ENCODE data around the gene SERAC1.
A peak's percentile ranks its signal among the peaks of the same experiment; 100 is the strongest.

SERAC1 gene

DNA sequence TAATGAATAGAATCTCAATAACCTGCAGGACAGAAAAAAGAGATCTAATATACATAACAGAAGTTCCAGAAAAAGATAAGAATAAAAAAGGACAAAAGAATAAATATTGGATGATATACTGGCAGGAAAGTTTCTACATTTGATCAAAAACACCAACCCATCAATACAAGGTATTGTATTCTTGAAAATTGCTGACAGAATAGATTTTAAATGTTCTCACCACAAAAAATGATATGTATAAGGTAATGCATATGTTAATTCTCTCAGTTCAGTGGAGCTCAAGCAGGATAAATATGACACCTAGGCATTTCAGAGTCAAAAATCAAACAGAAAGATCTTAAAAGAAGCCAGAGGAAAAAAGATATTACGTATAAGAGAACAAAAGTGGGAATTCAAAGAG, 43.8 kb downstream of the SERAC1 start:
- FAIRE-seq (no peak), DNase-seq (ENCODE audit: low spot score) (no peak)

DNA sequence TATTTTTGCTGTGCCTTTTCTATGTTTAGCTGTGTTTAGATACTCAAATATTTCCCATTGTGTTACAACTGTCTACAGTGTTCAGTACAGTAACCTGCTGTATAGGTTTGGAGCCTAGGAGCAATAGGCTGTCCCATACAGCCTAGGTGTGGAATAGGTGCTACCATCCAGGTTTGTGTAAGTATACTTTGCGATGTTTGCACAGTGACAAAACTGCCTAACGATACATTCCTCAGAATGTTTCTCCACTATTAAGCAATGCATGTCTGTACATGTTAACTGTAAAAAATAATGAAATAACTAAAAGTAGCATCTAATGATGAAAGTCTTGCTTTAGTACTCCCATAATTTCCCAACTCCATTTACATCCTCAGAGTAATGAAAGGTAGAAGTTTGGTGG, 46.0 kb downstream of the SERAC1 start:
- FAIRE-seq (no peak), DNase-seq (ENCODE audit: low spot score) (no peak)

DNA sequence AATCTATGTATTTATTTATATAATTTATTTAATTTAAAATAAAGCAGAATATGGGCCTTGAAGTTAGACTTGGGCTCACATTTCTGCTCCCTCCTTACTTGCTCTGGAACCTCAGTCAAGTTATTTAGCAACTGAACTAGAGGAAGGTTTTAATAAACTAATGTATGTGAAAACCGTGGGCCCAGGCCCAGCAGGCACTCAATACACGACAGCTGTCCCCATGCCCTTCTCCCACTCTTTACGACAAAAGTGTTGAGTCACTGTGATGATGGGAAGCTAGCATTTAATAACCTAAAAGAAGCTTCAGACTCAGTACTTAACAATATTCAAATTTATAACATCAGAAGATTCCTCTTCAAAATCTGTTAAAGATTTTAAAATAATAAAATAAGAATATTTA, 46.7 kb downstream of the SERAC1 start:
- no peak for FAIRE-seq

DNA sequence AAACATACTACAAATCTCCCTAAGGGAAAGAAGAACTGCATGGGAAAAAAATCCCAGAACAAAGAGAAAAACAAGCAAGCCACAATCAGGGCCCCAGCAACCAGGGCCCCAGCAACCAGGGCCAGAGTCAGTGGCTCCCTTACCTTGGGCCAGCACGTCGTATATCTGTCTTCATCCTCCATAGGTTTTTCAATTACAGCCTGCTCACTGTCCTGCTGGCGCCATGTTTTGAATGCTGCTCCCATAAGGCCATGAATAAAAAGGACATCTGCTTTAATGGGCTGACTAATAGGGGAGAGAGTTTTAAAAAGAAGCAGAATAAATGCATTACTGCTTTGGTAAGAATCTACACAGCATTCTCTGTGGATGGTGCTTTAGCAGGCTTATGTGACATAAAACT, 49.2 kb downstream of the SERAC1 start:
- FAIRE-seq (no peak), DNase-seq (ENCODE audit: low spot score) (no peak)

More for the DNA sequence above, 46.7 kb downstream of the SERAC1 start:
- no peak for DNase-seq (ENCODE audit: low spot score)

DNA sequence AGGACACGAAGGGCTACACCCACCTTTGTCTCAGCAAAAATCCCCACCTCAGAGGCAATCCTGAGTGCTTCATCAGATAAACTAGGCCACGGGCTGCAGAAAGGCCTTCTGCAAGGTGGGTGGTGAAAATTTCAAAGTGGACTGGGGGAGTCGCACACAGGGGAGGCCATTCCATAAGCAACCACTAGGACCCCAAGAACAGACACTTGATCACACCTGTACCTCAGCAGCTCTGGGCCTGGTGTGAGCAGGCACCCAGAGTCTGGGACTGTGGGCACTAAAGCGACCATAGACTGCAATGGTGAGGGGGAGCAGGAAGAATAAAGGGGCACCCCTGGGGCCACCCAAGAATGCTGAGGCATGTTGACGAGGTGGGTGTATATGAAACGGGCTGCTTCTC, 52.6 kb downstream of the SERAC1 start:
- no peak for DNase-seq (ENCODE audit: low spot score)
- FAIRE-seq: no peak

DNA sequence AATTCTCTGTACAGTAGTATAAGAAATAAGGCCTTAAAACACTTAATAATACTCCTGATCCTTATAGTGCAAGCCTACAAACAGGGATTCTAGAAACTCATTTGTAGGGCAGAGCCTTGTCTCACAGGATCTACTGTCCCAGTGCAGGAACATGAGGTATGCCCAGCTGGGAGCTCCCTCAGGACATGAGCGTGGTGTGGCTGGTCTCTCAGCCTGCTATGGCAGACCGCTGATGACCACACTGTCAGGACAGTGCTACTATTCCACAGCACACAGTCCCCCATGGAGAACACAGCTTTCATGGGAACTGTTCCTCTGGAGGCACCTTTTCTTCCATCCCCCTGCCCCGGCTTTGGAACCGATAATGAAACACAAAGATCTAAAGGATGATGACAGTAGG, 53.0 kb downstream of the SERAC1 start:
- no peak for DNase-seq (ENCODE audit: low spot score)
- no peak for FAIRE-seq

DNA sequence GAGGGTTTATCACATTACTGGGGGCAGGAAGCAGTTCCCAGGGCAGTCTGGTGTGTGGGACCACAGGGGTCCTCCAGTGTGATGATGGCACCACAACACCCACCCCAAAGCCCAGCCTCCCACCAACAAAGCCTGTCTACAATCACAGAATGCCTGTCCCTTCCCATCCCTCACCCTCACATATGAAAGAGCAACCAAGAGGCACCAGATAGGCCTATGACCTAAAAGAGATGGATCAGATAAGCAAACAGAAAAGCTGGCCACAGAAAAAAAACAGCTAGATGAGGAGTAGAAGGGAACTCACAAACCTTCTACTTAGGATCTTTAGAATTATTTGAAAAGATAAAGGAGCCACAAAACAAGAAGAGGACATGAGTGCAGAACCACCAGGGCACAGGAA, 54.3 kb downstream of the SERAC1 start:
- FAIRE-seq (no peak), DNase-seq (ENCODE audit: low spot score) (no peak)

DNA sequence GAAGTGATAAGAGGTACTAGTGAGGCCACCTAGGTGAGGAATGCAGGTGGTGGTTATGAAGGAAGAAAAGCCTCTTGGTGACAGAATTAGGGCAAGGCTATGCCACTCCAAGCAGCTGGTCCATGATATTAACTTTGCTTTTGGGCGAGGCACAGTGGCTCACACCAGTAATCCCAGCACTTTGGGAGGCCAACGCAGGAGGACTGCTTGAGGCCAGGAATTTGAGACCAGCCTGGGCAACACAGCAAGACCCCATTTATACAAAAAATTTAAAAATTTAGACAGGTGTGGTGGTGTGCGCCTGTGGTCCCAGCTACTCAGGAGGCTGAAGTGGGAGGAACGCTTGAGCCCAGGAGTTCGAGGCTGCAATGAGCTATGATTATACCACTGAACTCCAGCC, 56.1 kb downstream of the SERAC1 start:
- DNase-seq (ENCODE audit: low spot score) (no peak), FAIRE-seq (no peak)

DNA sequence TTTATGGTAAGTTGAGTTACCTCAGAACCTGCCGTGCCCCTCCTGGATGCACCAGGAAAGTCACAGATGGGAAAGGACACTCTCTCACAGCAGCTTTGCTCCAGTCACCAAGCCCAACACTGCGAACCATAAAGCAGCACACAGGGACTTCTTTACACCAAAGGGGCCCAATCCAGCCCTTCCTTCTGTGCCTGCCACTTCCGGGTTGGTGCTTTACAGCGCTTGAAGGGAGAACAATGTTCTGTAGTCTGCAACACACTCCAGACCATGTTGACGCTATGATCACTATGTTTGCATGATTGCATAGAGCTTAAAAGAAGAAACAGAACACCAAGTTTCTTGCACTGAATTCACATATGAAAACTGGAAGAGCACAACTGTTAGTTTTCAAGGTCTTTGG, 57.1 kb downstream of the SERAC1 start:
- FAIRE-seq: no peak
- no peak for DNase-seq (ENCODE audit: low spot score)

DNA sequence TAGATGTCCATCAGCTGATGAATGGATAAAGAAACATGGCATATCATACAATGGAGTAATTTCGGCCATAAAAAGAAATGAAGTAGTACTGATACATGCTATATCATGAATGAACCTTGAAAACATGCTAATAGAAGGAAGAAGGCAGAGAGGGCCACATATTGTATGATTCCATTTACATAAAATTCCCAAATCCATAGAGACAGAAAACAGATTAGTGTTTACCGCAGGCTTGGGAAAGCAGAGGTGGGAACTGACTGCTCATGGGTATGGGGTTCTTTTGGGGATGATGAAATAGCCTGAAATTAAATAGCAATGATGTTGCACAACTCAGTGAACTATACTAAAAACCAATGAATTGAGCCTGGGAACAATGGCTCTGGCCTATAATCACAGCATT, 58.3 kb downstream of the SERAC1 start:
- FAIRE-seq (no peak), DNase-seq (ENCODE audit: low spot score) (no peak)

DNA sequence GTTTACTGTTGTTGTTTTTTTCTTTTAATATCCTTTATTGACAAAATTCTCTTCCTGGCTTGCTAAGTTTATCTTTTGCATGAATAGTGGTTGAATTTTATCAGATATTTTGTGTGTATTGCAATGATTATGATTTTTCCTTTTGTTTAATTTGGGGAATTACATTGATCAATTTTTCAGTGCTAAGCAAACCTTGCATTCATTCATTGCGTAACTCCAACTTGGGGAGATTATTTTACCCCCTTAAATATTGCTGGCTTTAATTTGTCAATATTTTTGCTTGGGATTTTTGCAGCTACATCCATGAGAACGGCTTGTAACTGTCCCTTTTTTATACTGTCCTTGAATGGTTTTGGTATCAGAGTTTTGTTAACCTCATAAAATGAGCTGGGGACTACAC, 63.4 kb downstream of the SERAC1 start:
- DNase-seq (ENCODE audit: low spot score) (no peak), FAIRE-seq (no peak)

DNA sequence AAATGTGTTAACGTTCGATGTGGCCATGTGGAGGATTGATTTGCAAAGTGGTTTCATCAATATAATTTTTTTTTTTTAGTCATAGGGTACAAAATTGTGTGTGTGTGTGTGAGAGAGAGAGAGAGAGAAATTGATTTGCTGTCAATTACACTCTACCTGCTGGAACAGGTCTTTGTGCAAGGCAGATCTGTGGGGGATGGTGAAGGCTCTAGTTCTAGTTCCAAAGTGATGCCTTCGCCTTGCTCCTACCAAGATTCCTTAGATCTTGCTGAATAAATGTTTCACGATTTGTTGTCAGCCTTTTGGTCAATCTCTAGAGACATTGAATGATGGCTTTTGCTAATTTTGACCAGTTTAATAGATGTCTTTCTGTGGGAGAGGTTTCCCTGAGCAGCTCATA, 64.8 kb downstream of the SERAC1 start:
- no peak for DNase-seq (ENCODE audit: low spot score)
- no peak for FAIRE-seq

DNA sequence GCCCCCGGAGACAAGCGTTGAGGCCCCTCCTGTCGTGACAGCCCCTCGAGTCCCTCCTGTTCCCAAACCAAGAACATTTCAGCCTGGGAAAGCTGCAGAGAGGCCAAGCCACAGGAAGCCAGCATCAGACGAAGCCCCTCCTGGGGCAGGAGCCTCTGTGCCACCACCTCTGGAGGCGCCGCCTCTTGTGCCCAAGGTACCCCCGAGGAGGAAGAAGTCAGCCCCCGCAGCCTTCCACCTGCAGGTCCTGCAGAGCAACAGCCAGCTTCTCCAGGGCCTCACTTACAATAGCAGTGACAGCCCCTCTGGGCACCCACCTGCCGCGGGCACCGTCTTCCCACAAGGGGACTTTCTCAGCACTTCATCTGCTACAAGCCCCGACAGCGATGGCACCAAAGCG, 72.4 kb downstream of the SERAC1 start:
- DNase-seq (ENCODE audit: low spot score): no peak
- FAIRE-seq: no peak

DNA sequence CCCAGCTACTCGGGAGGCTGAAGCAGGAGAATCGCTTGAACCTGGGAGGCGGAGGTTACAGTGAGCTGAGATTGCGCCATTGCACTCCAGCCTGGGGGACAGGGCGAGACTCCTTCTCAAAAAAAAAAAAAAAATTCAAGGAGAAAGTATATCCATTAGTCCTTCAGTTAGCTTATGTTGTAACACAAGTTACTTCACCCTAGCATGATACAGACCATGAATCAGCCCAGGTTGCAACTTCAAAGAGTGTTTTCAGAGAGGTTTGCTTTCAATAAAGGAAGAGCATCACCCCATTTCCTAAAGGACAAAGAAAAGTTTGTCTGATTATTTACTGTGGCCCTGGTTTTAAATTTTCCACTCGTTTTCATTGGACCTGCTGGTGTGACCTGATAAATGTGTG, 73.0 kb downstream of the SERAC1 start:
- FAIRE-seq (no peak), DNase-seq (ENCODE audit: low spot score) (no peak)

DNA sequence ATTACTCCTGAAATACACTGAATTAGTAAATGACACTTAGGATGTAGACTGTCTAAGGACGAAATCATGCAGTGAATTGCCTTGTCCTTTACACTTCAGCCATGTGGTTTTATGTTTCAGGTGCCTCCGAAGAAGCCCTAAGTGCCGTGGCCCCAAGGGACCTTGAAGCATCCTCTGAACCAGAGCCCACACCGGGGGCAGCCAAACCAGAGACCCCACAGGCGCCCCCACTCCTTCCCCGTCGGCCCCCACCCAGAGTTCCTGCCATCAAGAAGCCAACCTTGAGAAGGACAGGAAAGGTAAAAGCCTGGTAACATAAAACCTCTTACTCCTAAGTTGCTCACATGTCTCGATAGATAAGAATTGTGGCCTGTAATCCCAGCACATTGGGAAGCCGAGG, 75.3 kb downstream of the SERAC1 start:
- DNase-seq (ENCODE audit: low spot score) (no peak), FAIRE-seq (no peak)

DNA sequence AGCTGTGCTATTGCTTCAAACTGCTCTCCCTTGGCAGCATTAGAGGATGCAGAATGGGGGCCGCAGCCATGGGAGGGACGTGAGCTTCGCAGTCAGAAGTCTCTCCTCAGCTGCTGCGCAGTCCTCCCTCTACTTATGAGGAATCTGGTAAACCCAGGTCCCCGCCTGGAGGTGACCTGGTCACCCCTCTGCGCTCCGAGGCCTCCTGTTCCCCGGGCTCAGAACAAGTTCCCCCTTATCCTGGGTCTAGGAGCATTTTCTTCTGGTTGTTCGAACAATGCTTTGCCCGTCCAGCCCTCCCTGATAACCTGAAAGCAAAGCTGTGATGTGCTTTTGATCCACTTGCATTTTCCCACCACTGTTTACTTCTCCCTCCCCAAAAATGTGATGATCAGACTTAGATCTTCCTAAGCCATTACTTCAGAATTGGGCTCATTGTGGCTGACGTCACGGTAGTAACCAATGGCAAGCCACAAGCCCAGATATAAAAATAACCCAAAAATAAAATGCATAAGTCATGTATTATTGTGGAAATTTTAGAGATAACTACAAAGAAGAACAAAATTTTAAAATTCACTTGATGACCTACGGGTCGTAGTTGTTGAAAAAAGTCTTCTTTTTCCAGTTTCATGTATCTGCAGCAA, 80.7 kb downstream of the SERAC1 start:
- FAIRE-seq (no peak), DNase-seq (ENCODE audit: low spot score) (no peak)

DNA sequence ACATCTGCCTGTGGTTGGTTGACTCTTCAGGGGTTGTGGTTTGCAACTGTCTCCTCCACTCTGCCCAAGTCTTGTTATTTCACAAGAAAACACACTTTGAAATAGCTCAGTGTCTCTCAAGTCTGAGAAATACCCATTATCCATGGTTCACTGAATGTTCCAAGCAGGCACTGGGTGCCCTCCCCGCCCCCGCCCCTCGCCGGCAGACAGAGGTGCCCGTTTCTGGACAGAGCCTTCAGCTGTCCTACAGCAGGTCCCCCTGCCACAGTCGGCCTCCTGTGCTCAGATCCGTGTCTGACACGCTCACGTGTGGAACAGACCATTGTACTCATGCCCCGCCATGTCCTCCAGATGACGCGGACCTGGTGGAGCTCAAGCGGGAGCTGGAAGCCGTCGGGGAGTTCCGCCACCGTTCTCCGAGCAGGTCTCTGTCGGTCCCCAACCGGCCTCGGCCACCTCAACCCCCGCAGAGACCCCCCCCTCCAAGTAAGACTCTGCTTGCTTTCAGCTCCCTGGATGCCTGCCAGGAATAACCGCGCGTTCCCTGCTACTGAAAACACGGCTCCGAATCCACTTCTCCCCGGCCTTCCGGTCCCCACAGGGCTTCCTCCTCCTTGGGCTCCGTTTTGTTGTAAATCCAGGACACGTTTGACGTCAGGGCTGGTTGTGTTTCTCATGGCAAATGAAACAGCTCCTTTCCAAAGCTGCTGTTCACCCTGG, 81.4 kb downstream of the SERAC1 start:
- DNase-seq (ENCODE audit: low spot score) (peak; percentile 29), FAIRE-seq (no peak)

DNA sequence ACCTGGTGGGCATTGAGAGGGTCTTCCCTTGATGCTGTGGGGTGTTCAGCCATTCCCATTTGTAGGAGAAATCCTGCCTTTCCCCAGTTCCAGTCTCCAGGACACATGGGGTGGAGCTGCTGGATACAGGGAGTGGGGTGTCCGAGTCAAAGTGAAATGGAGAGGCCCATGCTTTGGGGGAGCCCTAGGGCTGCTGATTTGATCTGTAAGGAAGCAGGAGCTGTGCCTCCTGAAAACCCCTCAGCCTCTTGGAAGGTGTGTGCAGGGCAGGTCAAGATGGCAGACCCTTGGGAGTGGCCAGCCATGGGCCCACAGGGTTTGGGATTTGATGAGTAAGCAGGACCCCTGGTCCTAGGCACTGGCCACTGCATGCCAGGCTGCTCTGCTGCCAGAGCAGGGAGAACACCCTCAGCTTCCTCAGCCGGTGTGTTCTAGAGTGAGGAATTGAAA, 82.0 kb downstream of the SERAC1 start:
- FAIRE-seq: no peak
- no peak for DNase-seq (ENCODE audit: low spot score)

DNA sequence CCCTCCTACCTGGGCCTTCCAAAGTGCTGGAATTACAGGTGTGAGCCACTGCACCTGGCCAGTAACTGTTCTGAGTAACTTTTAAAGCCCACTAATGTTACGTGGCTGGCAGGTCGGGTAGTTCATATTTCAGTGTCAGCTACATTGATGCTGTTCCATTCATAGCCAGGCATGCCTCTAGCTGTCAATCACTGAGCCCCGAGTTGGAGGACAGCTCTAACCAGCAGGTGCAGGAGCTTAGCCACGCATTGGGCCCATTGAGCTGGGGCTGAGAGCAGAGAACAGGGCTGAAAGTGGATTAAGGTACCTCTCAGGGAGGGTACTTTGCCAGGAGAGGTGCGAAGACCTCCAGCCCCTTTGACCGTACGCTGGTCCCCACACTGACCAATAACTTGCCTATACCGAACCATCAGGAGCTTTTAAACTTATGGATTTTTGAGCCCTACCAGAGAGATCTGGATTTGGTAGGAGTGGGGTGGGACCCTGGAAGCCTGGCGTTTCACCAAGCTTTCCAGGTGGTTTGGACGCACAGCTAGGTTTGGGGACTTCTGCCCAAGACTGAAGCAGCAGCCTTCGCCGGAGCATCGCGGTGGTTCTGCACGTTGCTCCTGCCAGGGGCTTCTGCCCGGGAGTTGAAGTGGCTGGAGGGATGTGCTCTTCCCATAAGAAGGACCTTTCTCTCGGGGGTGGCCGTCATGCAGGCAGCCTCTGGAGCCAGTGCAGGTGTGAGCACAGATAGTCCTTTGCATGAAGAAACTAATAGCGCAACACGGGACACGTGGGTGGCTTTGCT, 82.6 kb downstream of the SERAC1 start:
- no peak for DNase-seq (ENCODE audit: low spot score)
- no peak for FAIRE-seq

DNA sequence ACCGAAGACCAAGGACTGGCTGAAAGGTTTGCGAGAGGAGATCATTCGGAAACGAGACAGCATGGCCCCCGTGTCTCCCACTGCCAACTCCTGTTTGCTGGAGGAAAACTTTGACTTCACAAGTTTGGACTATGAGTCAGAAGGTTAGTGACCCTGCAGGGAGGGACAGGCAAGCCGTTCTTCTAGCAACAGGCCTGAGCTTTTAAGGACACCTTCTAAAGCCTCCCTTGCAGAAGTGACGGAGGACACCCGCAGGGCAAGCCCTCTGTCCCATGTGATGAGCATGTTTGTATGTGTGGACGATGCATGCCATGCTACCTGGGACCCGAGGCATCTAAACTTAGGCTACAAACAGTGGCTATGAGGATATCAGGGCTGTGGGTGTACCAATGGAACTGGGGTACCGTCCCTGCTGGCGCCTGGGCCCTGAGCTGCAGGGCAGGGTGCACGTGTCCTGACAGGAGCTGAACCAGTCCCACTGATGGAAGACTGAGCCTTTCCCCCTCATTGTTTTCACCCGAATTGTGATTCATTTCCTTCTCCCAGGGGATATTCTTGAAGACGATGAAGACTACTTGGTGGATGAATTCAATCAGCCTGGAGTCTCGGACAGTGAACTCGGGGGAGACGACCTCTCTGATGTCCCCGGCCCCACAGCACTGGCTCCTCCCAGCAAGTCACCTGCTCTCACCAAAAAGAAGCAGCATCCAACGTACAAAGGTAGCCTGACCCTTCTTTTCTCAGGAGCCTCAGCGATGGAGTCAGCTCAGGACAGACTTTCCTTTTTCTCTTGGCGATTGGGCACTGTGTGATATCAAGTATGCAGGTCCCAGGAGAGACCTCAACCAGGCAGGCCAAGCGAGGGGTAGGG, 84.4 kb downstream of the SERAC1 start:
- DNase-seq (ENCODE audit: low spot score) (no peak), FAIRE-seq (no peak)

DNA sequence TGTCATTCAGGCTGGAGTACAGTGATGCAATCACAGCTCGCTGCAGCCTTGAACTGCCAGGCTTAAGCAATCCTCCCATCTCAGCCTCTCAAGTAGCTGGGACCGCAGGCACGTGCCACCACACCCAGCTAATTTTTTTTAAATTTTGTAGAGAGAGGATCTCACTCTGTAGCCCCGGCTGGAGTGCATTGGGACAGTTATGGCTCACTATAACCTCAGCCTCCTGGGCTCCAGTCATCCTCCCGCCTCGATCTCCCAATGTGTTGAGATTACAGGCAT, 86.5 kb downstream of the SERAC1 start:
- DNase-seq (ENCODE audit: low spot score): no peak
- FAIRE-seq: no peak

Data from RCC 7860 (cell line).